ENCODE results near the gene ZNF234. TPM values are rescaled to one million over a fixed set of nuclear protein-coding genes. Genes with fewer than 3 reads are reported as not detected.

The ZNF234 gene
- total RNA-seq, 1 donor: 14.8 TPM

DNA sequence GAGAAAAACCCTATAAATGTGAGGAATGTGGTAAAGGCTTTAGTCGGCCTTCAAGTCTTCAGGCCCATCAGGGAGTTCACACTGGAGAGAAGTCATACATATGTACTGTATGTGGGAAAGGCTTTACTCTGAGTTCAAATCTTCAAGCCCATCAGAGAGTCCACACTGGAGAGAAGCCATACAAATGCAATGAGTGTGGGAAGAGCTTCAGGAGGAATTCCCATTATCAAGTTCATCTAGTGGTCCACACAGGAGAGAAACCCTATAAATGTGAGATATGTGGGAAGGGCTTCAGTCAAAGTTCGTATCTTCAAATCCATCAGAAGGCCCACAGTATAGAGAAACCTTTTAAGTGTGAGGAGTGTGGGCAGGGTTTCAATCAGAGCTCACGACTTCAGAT is 35.2 kb downstream of the ZNF234 start:
- Histone ChIP-seq H3K36me3 (ENCODE audit: insufficient read depth, low read length) (peaks cover 54% of the 10 kb centered on the region), H3K27ac (ENCODE audit: low read depth, low read length) (no peak overlapping the region), H3K4me3 (ENCODE audit: insufficient read depth, low read length) (no peak overlapping the region), H3K9me3 (ENCODE audit: low read depth, low read length) (peaks cover 36% of the 10 kb centered on the region), H3K4me1 (ENCODE audit: insufficient read depth, low read length) (no peaks in the 10 kb centered on the region), H4K20me1 (ENCODE audit: insufficient read depth, low read length) (no peaks in the 10 kb centered on the region), H3K79me2 (ENCODE audit: insufficient read depth, low read length) (no peaks in the 10 kb centered on the region), H3K27me3 (ENCODE audit: insufficient read depth, low read length) (no peaks in the 10 kb centered on the region), H2AFZ (ENCODE audit: low read length) (no peak overlapping the region), H3K4me2 (ENCODE audit: insufficient read depth, low read length) (no peak overlapping the region)
- DNase-seq (ENCODE audit: insufficient read length, low spot score, missing footprints): no peak
- TF ChIP-seq, protein P1, sequence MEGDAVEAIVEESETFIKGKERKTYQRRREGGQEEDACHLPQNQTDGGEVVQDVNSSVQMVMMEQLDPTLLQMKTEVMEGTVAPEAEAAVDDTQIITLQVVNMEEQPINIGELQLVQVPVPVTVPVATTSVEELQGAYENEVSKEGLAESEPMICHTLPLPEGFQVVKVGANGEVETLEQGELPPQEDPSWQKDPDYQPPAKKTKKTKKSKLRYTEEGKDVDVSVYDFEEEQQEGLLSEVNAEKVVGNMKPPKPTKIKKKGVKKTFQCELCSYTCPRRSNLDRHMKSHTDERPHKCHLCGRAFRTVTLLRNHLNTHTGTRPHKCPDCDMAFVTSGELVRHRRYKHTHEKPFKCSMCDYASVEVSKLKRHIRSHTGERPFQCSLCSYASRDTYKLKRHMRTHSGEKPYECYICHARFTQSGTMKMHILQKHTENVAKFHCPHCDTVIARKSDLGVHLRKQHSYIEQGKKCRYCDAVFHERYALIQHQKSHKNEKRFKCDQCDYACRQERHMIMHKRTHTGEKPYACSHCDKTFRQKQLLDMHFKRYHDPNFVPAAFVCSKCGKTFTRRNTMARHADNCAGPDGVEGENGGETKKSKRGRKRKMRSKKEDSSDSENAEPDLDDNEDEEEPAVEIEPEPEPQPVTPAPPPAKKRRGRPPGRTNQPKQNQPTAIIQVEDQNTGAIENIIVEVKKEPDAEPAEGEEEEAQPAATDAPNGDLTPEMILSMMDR (IDR thresholded peaks at IDR 0.05; ENCODE audit: extremely low read depth, low read depth, low read length): no peak

DNA sequence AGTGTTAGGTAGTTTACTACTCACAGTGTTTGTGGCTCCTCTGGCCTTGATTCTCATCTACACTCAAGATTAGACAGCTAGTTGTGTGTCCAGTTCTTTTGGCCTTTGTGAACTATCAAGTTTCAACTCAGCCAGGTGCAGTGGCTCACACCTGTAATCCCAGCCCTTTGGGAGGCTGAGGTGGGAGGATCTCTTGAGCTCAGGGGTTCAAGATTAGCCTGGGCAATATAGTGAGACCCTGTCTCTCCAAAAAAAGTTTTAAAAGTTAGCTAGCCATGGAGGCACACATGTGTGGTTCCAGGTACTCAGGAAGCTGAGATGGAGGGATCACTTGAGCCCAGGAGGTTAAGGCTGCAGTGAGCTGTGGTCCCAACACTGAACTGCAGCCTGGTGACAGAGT is 39.6 kb downstream of the ZNF234 start:
- Histone ChIP-seq H3K4me2 (ENCODE audit: insufficient read depth, low read length) (no peak overlapping the region), H3K36me3 (ENCODE audit: insufficient read depth, low read length) (peaks cover 10% of the 10 kb centered on the region), H3K27me3 (ENCODE audit: insufficient read depth, low read length) (no peaks in the 10 kb centered on the region), H3K4me3 (ENCODE audit: insufficient read depth, low read length) (no peak overlapping the region), H3K79me2 (ENCODE audit: insufficient read depth, low read length) (no peaks in the 10 kb centered on the region), H2AFZ (ENCODE audit: low read length) (no peak overlapping the region), H3K4me1 (ENCODE audit: insufficient read depth, low read length) (no peaks in the 10 kb centered on the region), H3K27ac (ENCODE audit: low read depth, low read length) (no peak overlapping the region), H3K9me3 (ENCODE audit: low read depth, low read length) (peaks cover 20% of the 10 kb centered on the region), H4K20me1 (ENCODE audit: insufficient read depth, low read length) (no peaks in the 10 kb centered on the region)
- TF ChIP-seq, protein P1 (IDR thresholded peaks at IDR 0.05; ENCODE audit: extremely low read depth, low read depth, low read length): no peak
- no peak for DNase-seq (ENCODE audit: insufficient read length, low spot score, missing footprints)

DNA sequence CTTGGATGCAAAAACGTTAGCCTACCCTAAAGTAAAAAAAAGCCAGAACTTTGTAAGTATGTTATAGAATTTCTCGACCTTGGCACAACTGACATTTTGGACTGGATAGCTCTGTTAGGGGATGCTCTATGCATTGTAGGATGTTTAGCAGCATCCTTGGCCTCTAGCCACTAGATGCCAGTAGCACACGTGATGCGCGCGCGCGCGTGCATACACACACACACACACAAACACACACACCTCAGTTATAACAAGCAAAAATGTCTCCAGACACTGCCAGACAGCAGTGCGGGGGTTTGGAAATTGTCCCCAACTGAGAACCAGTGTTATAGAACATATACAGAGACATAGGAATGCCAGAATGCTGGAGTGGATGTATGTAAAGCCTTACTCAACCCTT is 40.8 kb downstream of the ZNF234 start:
- no peaks in the 10 kb centered on the region for H3K36me3 ChIP-seq (ENCODE audit: insufficient read depth, low read length)
- H3K4me3 ChIP-seq (ENCODE audit: insufficient read depth, low read length): no peak overlapping the region
- no peaks in the 10 kb centered on the region for H4K20me1 ChIP-seq (ENCODE audit: insufficient read depth, low read length)
- no peaks in the 10 kb centered on the region for H3K27me3 ChIP-seq (ENCODE audit: insufficient read depth, low read length)
- no peak for DNase-seq (ENCODE audit: insufficient read length, low spot score, missing footprints)
- TF ChIP-seq, protein P1 (IDR thresholded peaks at IDR 0.05; ENCODE audit: extremely low read depth, low read depth, low read length): no peak
- no peak overlapping the region for H3K4me2 ChIP-seq (ENCODE audit: insufficient read depth, low read length)
- H3K9me3 ChIP-seq (ENCODE audit: low read depth, low read length): peaks cover 9% of the 10 kb centered on the region
- no peaks in the 10 kb centered on the region for H3K79me2 ChIP-seq (ENCODE audit: insufficient read depth, low read length)
- no peaks in the 10 kb centered on the region for H3K4me1 ChIP-seq (ENCODE audit: insufficient read depth, low read length)
- H3K27ac ChIP-seq (ENCODE audit: low read depth, low read length): no peak overlapping the region
- no peak overlapping the region for H2AFZ ChIP-seq (ENCODE audit: low read length)

DNA sequence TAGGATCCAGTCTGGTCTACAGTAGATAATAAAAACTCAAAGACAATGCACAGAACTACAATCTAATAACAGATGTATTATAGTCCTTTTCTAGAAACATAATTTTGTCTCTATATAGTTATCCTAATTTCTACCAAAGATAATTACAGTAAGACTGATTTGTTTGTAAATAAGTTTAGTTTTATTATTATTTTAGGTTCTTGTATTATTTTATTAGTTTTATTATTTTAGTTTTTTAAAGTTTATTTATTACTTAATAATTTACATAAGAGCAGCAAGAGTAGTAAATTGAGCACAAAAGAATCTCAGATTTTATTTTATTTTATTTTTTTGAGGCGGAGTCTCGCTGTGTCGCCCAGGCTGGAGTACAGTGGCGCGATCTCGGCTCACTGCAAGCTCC is 48.7 kb downstream of the ZNF234 start:
- no peak overlapping the region for H2AFZ ChIP-seq (ENCODE audit: low read length)
- H3K4me1 ChIP-seq (ENCODE audit: insufficient read depth, low read length): no peaks in the 10 kb centered on the region
- H3K27ac ChIP-seq (ENCODE audit: low read depth, low read length): no peak overlapping the region
- no peak for DNase-seq (ENCODE audit: insufficient read length, low spot score, missing footprints)
- no peaks in the 10 kb centered on the region for H3K36me3 ChIP-seq (ENCODE audit: insufficient read depth, low read length)
- TF ChIP-seq, protein P1 (IDR thresholded peaks at IDR 0.05; ENCODE audit: extremely low read depth, low read depth, low read length): no peak
- no peaks in the 10 kb centered on the region for H3K79me2 ChIP-seq (ENCODE audit: insufficient read depth, low read length)
- no peak overlapping the region for H3K4me2 ChIP-seq (ENCODE audit: insufficient read depth, low read length)
- no peaks in the 10 kb centered on the region for H3K9me3 ChIP-seq (ENCODE audit: low read depth, low read length)
- H3K4me3 ChIP-seq (ENCODE audit: insufficient read depth, low read length): no peak overlapping the region
- no peaks in the 10 kb centered on the region for H3K27me3 ChIP-seq (ENCODE audit: insufficient read depth, low read length)
- no peaks in the 10 kb centered on the region for H4K20me1 ChIP-seq (ENCODE audit: insufficient read depth, low read length)

All from osteoblast (primary cell).